ENCODE measurements around the gene MXI1.
"Not testable (repeated sequence)": the region's sequence is repeated elsewhere in the genome, so short reads cannot be mapped to it uniquely, and the experiment has no call there.

Gene MXI1

GRCh38 chr10:110324201-110324804 lies 116.9 kb downstream of the MXI1 start:
- peak; percentile 48 for DNase-seq (ENCODE audit: low read depth)
- no peak for TF ChIP-seq CTCF (conservative IDR thresholded peaks at IDR 0.05; ENCODE audit: control insufficient read depth, insufficient read depth, low read depth, low read length)
- H3K4me3 ChIP-seq (ENCODE audit: control insufficient read depth, low read depth, low read length): no peak overlapping the region

- no peak for TF ChIP-seq CTCF (conservative IDR thresholded peaks at IDR 0.05; ENCODE audit: control insufficient read depth, insufficient read depth, low read depth, low read length)
- DNase-seq (ENCODE audit: low read depth): no peak
- no peak overlapping the region for H3K4me3 ChIP-seq (ENCODE audit: control insufficient read depth, low read depth, low read length)
These were observed 117.4 kb downstream of the MXI1 start for GRCh38 chr10:110324805-110325280.

GRCh38 chr10:110326351-110327032 lies 119.1 kb downstream of the MXI1 start:
- H3K4me3 ChIP-seq (ENCODE audit: control insufficient read depth, low read depth, low read length): no peak overlapping the region
- no peak for TF ChIP-seq CTCF (conservative IDR thresholded peaks at IDR 0.05; ENCODE audit: control insufficient read depth, insufficient read depth, low read depth, low read length)
- peak; percentile 95 for DNase-seq (ENCODE audit: low read depth)

GRCh38 chr10:110327262-110327914 lies 120.0 kb downstream of the MXI1 start:
- H3K4me3 ChIP-seq (ENCODE audit: control insufficient read depth, low read depth, low read length): no peak overlapping the region
- DNase-seq (ENCODE audit: low read depth): no peak
- no peak for TF ChIP-seq CTCF (conservative IDR thresholded peaks at IDR 0.05; ENCODE audit: control insufficient read depth, insufficient read depth, low read depth, low read length)

GRCh38 chr10:110330675-110331074 lies 123.3 kb downstream of the MXI1 start:
- no peak for DNase-seq (ENCODE audit: low read depth)
- H3K4me3 ChIP-seq (ENCODE audit: control insufficient read depth, low read depth, low read length): no peak overlapping the region
- TF ChIP-seq CTCF (conservative IDR thresholded peaks at IDR 0.05; ENCODE audit: control insufficient read depth, insufficient read depth, low read depth, low read length): no peak

GRCh38 chr10:110331226-110331795 lies 123.9 kb downstream of the MXI1 start:
- not testable (repeated sequence) for H3K4me3 ChIP-seq (ENCODE audit: control insufficient read depth, low read depth, low read length); DNase-seq (ENCODE audit: low read depth)
